GM18858 (cell line): ENCODE data around the gene PCDHB1.
"Not testable (repeated sequence)": the region's sequence is repeated elsewhere in the genome, so short reads cannot be mapped to it uniquely, and the experiment has no call there.

Source experiments
- ATAC-seq: cut with Tn5 transposase; IDR thresholded peaks from one replicate; pipeline ENCODE4 v1.9.1; 2021; ENCODE audit not compliant: unreplicated experiment

The PCDHB1 gene

DNA sequence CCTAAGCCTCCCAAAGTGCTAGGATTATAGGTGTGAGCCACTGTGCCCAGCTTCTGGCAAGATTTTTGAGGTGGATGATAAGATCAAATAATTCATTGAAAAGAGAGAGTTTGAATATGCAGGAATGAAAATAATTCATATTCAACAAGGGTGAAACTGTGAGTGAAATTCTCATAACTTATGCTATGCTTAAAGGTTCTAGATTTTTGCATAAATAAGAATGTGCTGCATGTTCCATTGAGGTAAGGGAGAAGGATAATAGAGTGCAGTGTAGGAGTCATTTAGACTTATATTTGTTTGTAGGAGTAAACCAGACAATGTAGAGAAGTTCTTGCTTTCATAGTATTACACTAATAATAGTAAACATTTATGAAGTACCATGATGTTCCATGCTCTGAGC is 31.1 kb downstream of the PCDHB1 start:
- ATAC-seq, result no peak

DNA sequence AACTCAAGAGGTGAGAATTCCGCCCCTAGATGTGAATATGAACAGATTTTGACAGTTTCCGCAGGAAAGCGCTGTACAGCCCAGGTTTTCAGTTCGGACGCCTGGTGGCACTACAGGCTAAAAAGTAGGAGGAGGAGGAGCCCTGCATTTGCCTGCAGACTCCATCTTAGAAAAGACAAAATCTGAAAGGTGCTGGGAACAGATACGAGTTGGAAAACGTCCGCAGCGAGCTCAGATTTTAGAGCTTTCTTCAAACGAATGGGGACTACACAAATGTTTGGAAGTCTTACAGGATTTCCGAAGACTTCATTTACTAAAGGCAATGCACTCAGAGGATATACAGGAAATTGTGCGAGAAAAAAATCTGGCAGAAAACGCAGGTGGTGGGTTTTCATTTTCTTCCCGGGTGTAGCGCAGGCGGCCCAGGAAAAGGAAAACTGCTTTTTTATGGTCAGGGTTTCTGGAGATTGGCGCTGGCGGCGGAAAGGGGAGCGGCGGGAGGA is 33.4 kb downstream of the PCDHB1 start:
- no peak for ATAC-seq

DNA sequence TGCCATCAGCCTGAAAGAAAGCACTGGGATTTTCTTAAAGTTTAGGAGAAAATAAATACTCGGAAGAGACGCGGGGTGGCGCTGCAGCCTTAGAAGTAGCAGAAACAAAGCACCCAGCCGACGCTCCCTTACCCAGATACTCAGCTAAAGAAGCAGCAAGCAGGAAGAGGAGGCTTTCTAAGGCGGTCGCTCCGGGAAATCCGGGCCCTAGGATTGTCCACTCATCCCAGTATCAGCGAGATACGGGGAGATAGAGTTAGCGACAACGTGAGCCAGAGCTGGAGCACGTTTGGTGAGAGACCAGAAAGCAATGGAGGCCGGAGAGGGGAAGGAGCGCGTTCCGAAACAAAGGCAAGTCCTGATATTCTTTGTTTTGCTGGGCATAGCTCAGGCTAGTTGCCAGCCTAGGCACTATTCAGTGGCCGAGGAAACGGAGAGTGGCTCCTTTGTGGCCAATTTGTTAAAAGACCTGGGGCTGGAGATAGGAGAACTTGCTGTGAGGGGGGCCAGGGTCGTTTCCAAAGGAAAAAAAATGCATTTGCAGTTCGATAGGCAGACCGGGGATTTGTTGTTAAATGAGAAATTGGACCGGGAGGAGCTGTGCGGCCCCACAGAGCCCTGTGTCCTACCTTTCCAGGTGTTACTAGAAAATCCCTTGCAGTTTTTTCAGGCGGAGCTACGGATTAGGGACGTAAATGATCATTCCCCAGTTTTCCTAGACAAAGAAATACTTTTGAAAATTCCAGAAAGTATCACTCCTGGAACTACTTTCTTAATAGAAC is 43.5 kb downstream of the PCDHB1 start, which contains the start of gene PCDHB2:
PCDHB2 (plus strand) TSS at position 135 of the 782 bp plus-strand sequence; CDS start at position 311, 176 bp downstream.
- ATAC-seq, result no peak

DNA sequence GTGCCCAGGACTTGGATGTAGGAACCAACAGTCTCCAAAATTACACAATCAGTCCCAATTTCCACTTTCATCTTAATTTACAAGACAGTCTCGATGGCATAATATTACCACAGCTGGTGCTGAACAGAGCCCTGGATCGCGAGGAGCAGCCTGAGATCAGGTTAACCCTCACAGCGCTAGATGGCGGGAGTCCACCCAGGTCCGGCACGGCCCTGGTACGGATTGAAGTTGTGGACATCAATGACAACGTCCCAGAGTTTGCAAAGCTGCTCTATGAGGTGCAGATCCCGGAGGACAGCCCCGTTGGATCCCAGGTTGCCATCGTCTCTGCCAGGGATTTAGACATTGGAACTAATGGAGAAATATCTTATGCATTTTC is 44.1 kb downstream of the PCDHB1 start:
- ATAC-seq, result no peak

DNA sequence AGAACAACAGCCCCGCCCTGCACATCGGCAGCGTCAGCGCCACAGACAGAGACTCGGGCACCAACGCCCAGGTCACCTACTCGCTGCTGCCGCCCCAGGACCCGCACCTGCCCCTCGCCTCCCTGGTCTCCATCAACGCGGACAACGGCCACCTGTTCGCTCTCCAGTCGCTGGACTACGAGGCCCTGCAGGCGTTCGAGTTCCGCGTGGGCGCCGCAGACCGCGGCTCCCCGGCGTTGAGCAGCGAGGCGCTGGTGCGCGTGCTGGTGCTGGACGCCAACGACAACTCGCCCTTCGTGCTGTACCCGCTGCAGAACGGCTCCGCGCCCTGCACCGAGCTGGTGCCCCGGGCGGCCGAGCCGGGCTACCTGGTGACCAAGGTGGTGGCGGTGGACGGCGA is 45.0 kb downstream of the PCDHB1 start:
- ATAC-seq, result not testable (repeated sequence)

DNA sequence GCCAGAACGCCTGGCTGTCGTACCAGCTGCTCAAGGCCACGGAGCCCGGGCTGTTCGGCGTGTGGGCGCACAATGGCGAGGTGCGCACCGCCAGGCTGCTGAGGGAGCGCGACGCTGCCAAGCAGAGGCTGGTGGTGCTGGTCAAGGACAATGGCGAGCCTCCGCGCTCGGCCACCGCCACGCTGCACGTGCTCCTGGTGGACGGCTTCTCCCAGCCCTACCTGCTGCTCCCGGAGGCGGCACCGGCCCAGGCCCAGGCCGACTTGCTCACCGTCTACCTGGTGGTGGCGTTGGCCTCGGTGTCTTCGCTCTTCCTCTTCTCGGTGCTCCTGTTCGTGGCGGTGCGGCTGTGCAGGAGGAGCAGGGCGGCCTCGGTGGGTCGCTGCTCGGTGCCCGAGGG is 45.4 kb downstream of the PCDHB1 start:
- ATAC-seq, result not testable (repeated sequence)

DNA sequence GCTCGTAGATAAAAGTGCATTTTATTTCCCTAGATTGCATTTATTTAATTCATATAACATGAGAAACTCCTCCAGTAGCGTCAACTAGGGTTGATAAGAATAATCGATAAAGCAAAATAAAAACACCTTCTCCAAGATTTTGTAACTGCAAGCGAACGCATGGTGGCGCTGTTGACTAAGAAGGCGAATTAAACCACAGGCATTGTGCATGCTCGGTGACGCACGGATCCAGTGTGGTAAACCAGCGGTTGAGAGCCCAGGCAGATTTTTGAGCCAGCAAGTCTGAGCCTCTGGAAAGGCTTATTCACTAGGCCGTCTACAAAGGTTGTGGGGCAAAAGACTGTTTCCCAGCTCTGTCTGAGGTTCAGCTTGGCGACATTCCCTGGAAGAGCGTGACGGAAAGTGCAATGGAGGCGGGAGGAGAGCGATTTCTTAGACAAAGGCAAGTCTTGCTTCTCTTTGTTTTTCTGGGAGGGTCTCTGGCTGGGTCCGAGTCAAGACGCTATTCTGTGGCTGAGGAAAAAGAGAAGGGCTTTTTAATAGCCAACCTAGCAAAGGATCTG is 49.1 kb downstream of the PCDHB1 start, which contains the start of gene PCDHB3:
PCDHB3 (plus strand) TSS at position 231 of the 563 bp plus-strand sequence; CDS start at position 408, 177 bp downstream.
- no peak for ATAC-seq

DNA sequence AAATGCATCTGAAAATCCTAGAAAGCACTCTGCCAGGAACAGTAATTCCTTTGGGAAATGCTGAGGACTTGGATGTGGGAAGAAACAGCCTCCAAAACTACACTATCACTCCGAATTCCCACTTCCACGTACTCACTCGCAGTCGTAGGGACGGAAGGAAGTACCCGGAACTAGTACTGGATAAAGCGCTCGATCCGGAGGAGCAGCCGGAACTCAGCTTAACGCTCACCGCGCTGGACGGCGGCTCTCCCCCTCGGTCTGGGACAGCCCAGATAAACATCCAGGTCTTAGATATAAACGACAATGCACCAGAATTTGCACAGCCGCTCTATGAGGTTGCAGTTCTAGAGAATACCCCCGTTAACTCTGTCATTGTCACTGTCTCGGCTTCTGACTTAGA is 49.9 kb downstream of the PCDHB1 start:
- no peak for ATAC-seq

DNA sequence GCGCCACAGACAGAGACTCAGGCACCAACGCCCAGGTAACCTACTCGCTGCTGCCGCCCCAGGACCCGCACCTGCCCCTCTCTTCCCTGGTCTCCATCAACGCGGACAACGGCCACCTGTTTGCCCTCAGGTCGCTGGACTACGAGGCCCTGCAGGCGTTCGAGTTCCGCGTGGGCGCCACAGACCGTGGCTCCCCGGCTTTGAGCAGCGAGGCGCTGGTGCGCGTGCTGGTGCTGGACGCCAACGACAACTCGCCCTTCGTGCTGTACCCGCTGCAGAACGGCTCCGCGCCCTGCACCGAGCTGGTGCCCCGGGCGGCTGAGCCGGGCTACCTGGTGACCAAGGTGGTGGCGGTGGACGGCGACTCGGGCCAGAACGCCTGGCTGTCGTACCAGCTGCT is 50.9 kb downstream of the PCDHB1 start:
- not testable (repeated sequence) for ATAC-seq

DNA sequence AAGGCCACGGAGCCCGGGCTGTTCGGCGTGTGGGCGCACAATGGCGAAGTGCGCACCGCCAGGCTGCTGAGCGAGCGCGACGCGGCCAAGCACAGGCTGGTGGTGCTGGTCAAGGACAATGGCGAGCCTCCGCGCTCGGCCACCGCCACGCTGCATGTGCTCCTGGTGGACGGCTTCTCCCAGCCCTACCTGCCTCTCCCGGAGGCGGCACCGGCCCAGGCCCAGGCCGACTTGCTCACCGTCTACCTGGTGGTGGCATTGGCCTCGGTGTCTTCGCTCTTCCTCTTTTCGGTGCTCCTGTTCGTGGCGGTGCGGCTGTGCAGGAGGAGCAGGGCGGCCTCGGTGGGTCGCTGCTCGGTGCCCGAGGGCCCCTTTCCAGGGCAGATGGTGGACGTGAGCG is 51.3 kb downstream of the PCDHB1 start:
- ATAC-seq, result not testable (repeated sequence)

DNA sequence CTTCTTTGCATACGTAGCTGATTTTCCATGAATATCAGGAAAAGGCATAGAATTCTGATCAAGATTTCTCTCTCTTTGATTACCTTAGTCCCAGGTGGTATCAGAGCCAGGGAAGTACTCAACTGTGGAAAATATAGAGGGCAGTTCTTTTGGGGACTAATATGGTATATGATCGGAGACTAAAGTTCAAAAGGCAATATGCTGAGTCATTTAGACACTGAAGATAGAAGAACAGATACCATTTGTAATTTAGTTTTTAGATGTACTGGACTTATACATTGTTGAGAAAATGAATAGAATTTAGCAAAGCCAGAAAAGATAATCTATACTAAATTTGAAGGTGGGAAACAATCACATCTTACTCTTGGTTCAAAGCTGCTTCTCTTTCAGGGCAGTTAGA is 54.2 kb downstream of the PCDHB1 start:
- no peak for ATAC-seq
